ENCODE results near the gene EXOG. TPM values are rescaled to one million over a fixed set of nuclear protein-coding genes. Genes with fewer than 3 reads are reported as not detected.

EXOG gene
- total and polyA plus RNA-seq, 10 of the 15 experiments (the other 5 are each of a cell fraction or from before 2014, with no cell fraction given): 7.8 to 20.9 (median 19.6) TPM

DNA sequence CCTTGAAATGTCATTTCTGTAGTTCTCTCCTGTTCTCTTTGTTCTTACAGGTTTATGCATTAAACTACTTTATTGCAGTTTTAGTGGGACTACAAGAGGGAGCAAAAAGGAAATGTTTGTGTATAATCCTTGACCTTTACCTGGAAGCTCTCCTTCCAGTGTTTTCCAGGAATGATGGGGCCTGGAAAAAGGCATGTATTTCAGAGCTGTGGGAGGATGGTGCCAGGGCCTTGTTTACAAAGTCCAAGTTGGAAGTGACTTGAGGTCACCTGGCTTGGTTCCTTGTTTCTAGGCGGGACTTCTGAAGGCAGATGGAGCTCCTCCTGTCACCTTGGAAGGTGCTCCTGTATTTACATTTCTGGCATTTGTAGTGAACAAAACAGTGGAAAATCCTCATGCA is 27.4 kb upstream of the EXOG start (continued):
- TF ChIP-seq POLR2AphosphoS5 (IDR thresholded peaks at IDR 0.05; ENCODE audit: low read length): no peak

DNA sequence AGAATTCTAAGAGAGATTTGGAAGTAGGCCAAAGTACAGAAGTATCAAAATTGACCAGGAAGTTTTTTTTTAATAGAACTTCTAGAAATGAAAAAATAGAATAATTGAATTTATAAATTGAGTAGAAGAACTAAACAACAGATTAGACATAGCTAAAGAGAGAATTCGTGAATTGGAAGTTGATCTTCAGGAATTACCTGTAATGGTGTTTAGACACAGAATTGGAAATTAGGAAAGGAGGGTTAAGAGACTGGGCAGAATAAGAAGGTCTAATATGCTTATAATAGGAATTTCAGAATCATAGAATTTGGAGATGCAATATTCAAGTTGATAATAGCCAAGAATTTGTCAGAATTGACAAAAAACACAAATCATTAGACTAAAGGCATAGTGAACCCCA is 26.3 kb upstream of the EXOG start:
- WGBS (ENCODE audit: insufficient coverage, insufficient replicate concordance, low lambda C conversion rate, missing lambda C conversion rate): 0% methylated on average over 1 of the region's 1 CpG
- 0 out of 2 replicates have a peak, but pooled peaks have one; percentile 50 for TF ChIP-seq SMARCA5 (IDR thresholded peaks at IDR 0.05)
- TF ChIP-seq NFXL1 (IDR thresholded peaks at IDR 0.05; ENCODE audit: borderline replicate concordance): no peak
- in situ Hi-C loops (cut with MboI): no loop called here

DNA sequence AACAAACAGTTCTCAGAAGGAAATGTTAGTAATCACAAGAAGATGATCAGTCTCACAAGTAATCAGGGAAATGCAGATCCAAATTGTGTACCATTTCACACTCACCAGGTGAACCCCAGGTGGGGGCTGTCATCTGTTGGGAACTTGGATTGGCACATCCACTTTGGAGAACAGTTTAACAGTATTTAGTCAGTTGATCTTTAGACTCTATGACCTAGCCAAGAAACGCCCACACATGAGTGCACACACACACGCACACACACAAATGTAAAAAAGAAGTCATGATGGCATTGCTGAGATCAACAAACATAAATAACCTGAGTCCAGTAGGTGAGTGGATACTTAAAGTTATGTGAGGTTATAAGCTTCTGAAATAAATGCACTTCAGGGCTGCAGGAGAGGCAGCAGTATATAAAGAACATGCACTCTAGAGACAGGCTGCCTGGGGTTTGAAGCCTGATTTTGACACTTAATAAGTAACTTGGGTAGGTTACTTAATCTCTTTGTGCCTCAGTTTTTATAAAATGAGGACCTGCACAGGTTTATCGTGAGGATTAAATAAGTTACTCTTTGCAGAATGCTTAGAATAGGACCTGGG is 24.8 kb upstream of the EXOG start:
- DNase-seq (ENCODE audit: low read depth, low spot score) (no peak), FAIRE-seq (no peak), ATAC-seq (no peak)
- in situ Hi-C loops (cut with MboI) (no loop called here), intact Hi-C loops (cut with micrococcal nuclease; ENCODE audit: unreplicated experiment) (no loop called here)
- Histone ChIP-seq H4K20me1 (ENCODE audit: control insufficient read depth, insufficient read depth) (no peaks in the 10 kb centered on the region), H3K4me3 (no peak overlapping the region), H3K9me3 (replicated peaks; ENCODE audit: control insufficient read depth, insufficient read depth, low read length) (peaks cover 2% of the 10 kb centered on the region; the same call in 2 of the 3 replicates), H3K27ac (ENCODE audit: control insufficient read depth, insufficient read depth) (no peak overlapping the region), H2AFZ (ENCODE audit: control insufficient read depth, low read depth, low read length) (no peak overlapping the region), H3K79me2 (ENCODE audit: control insufficient read depth, insufficient read depth, low read length) (no peaks in the 10 kb centered on the region), H3K36me3 (ENCODE audit: control insufficient read depth in 2 of 2, insufficient read depth in 2 of 2, low read length in 1 of 2) (no peaks in the 10 kb centered on the region), H3K4me2 (ENCODE audit: control insufficient read depth, insufficient read depth) (no peak overlapping the region), H3K9ac (ENCODE audit: control insufficient read depth, insufficient read depth, low read length) (no peak overlapping the region), H3K27me3 (replicated peaks in 1 of 2; ENCODE audit: control insufficient read depth in 2 of 2, insufficient read depth in 2 of 2, low read length in 1 of 2) (no peaks in the 10 kb centered on the region), H3K4me1 (ENCODE audit: control insufficient read depth, insufficient read depth, low read length) (no peaks in the 10 kb centered on the region)
- ChIA-PET SMC1A (ENCODE audit: uncharacterized antibody, unreplicated experiment) (interaction anchor here (1.6 kb wide), 1 partner anchor 334 kb away, joined by 3 read pairs; the partner anchor contains the start of gene ACAA1), CTCF (interaction anchor here (3.1 kb wide), 1 partner anchor 9 kb away, joined by 21 read pairs; no protein-coding TSS in a partner anchor), RAD21 (ENCODE audit: unreplicated experiment) (no interaction called here), POLR2A (no interaction called here)
- 63% methylated on average over 3 of the region's 3 CpGs for WGBS (ENCODE audit: insufficient coverage, insufficient replicate concordance, low lambda C conversion rate, missing lambda C conversion rate)
- no TSS peak for BruUV-seq (replicated peaks)
- TF ChIP-seq IKZF1 (conservative IDR thresholded peaks at IDR 0.05) (no peak), SUZ12 (IDR thresholded peaks at IDR 0.05; ENCODE audit: unreplicated experiment) (no peak), HCFC1 (IDR thresholded peaks at IDR 0.05; ENCODE audit: low read length) (no peak)
- TF ChIP-seq, protein P1, sequence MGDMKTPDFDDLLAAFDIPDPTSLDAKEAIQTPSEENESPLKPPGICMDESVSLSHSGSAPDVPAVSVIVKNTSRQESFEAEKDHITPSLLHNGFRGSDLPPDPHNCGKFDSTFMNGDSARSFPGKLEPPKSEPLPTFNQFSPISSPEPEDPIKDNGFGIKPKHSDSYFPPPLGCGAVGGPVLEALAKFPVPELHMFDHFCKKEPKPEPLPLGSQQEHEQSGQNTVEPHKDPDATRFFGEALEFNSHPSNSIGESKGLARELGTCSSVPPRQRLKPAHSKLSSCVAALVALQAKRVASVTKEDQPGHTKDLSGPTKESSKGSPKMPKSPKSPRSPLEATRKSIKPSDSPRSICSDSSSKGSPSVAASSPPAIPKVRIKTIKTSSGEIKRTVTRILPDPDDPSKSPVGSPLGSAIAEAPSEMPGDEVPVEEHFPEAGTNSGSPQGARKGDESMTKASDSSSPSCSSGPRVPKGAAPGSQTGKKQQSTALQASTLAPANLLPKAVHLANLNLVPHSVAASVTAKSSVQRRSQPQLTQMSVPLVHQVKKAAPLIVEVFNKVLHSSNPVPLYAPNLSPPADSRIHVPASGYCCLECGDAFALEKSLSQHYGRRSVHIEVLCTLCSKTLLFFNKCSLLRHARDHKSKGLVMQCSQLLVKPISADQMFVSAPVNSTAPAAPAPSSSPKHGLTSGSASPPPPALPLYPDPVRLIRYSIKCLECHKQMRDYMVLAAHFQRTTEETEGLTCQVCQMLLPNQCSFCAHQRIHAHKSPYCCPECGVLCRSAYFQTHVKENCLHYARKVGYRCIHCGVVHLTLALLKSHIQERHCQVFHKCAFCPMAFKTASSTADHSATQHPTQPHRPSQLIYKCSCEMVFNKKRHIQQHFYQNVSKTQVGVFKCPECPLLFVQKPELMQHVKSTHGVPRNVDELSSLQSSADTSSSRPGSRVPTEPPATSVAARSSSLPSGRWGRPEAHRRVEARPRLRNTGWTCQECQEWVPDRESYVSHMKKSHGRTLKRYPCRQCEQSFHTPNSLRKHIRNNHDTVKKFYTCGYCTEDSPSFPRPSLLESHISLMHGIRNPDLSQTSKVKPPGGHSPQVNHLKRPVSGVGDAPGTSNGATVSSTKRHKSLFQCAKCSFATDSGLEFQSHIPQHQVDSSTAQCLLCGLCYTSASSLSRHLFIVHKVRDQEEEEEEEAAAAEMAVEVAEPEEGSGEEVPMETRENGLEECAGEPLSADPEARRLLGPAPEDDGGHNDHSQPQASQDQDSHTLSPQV (IDR thresholded peaks at IDR 0.05): no peak

More for the DNA sequence above, 26.3 kb upstream of the EXOG start:
- Histone ChIP-seq H3K27me3 (replicated peaks in 1 of 2; ENCODE audit: control insufficient read depth in 2 of 2, insufficient read depth in 2 of 2, low read length in 1 of 2) (no peaks in the 10 kb centered on the region), H3K9me3 (replicated peaks; ENCODE audit: control insufficient read depth, insufficient read depth, low read length) (peaks cover 2% of the 10 kb centered on the region; the same call in 2 of the 3 replicates), H4K20me1 (ENCODE audit: control insufficient read depth, insufficient read depth) (no peaks in the 10 kb centered on the region), H3K79me2 (ENCODE audit: control insufficient read depth, insufficient read depth, low read length) (no peaks in the 10 kb centered on the region), H2AFZ (ENCODE audit: control insufficient read depth, low read depth, low read length) (no peak overlapping the region), H3K27ac (ENCODE audit: control insufficient read depth, insufficient read depth) (no peak overlapping the region), H3K4me2 (ENCODE audit: control insufficient read depth, insufficient read depth) (no peak overlapping the region), H3K36me3 (ENCODE audit: control insufficient read depth in 2 of 2, insufficient read depth in 2 of 2, low read length in 1 of 2) (no peaks in the 10 kb centered on the region), H3K4me3 (no peak overlapping the region), H3K9ac (ENCODE audit: control insufficient read depth, insufficient read depth, low read length) (no peak overlapping the region), H3K4me1 (ENCODE audit: control insufficient read depth, insufficient read depth, low read length) (no peaks in the 10 kb centered on the region)
- FAIRE-seq (no peak), DNase-seq (ENCODE audit: low read depth, low spot score) (no peak), ATAC-seq (no peak)
- intact Hi-C loops (cut with micrococcal nuclease; ENCODE audit: unreplicated experiment): no loop called here
- SMC1A ChIA-PET (ENCODE audit: uncharacterized antibody, unreplicated experiment): interaction anchor here (1.1 kb wide), 1 partner anchor 213 kb away, joined by 4 read pairs; no protein-coding TSS in a partner anchor
- RAD21 ChIA-PET (ENCODE audit: unreplicated experiment): no interaction called here
- CTCF ChIA-PET: interaction anchor here (0.7 to 3.1 kb wide), 3 partner anchors 10 to 495 kb away, joined by 3 to 21 read pairs (median 4); partner anchors contain the start of gene XYLB
- BruUV-seq (replicated peaks): no TSS peak
- POLR2A ChIA-PET: no interaction called here
